GM12892 (cell line): ENCODE results near the gene OR10AG1. TPM values are rescaled to one million over a fixed set of nuclear protein-coding genes. Genes with fewer than 3 reads are reported as not detected.

Experiments used
- DNase-seq: peaks from one replicate; pipeline ENCODE4 v3.0.0; 2011; ENCODE audit not compliant: insufficient read length
- FAIRE-seq: peaks from 2 replicates; lab custom pipeline; 2011; peaks lifted over from hg19 to GRCh38; lab: Jason Lieb, UNC
- POLR2A ChIP-seq: IDR thresholded peaks from 2 replicates; pipeline ENCODE4 v1.6.1; 2011; ENCODE audit warnings: low read depth, low read length, control low read depth
- POLR2AphosphoS5 ChIP-seq: IDR thresholded peaks from 2 replicates; pipeline ENCODE4 v1.6.1; 2011; ENCODE audit warnings: low read depth, low read length, control low read depth
- TAF1 ChIP-seq: IDR thresholded peaks from 2 replicates; pipeline ENCODE4 v1.6.1; 2011; ENCODE audit warnings: low read depth, mild to moderate bottlenecking, control low read depth, low read length, borderline replicate concordance
- polyA plus RNA-seq: library from polyadenylated mRNA; unstranded; fragments of >200 nt; gene quantifications from one replicate; pipeline ENCODE4 v1.2.1, GENCODE V29; 2012; ENCODE audit warnings: missing spikeins, inconsistent platforms; ENCODE audit not compliant: missing spikeins

OR10AG1 gene
- polyA plus RNA-seq, result not detected

- DNase-seq (no peak), FAIRE-seq (no peak)
- TF ChIP-seq POLR2A (no peak), TAF1 (no peak), POLR2AphosphoS5 (no peak)
These were observed at the start of gene OR10AG1 for GRCh38 chr11:55969845-55970244. TSS of gene OR10AG1 (minus strand) at chr11:55969945. CDS start at chr11:55969907, 38 bp downstream.

- no peak for DNase-seq
- no peak for TF ChIP-seq POLR2A
- no peak for TF ChIP-seq POLR2AphosphoS5
- TF ChIP-seq TAF1, result no peak
- no peak for FAIRE-seq
These were observed 44.1 kb upstream of the OR10AG1 start for GRCh38 chr11:56013805-56014204.

- DNase-seq (no peak), FAIRE-seq (no peak)
- TF ChIP-seq TAF1 (no peak), POLR2A (no peak), POLR2AphosphoS5 (no peak)
These were observed 41.0 kb upstream of the OR10AG1 start for GRCh38 chr11:56010716-56011115.

- DNase-seq, result no peak
- no peak for FAIRE-seq
- TF ChIP-seq POLR2A (no peak), POLR2AphosphoS5 (no peak), TAF1 (no peak)
These were observed 24.8 kb upstream of the OR10AG1 start, which contains the start of gene OR5F1 for GRCh38 chr11:55994525-55994924. TSS of gene OR5F1 (minus strand) at chr11:55994625. CDS start at chr11:55994625, 0 bp downstream.

GRCh38 chr11:55970935-55971334 is 1.2 kb upstream of the OR10AG1 start:
- DNase-seq, result no peak
- TF ChIP-seq POLR2AphosphoS5, result no peak
- no peak for TF ChIP-seq POLR2A
- no peak for TF ChIP-seq TAF1
- FAIRE-seq, result no peak

- DNase-seq, result no peak
- TF ChIP-seq POLR2AphosphoS5, result no peak
- TF ChIP-seq TAF1, result no peak
- TF ChIP-seq POLR2A, result no peak
- no peak for FAIRE-seq
These were observed 1.8 kb downstream of the OR10AG1 start for GRCh38 chr11:55967914-55968313.

- no peak for FAIRE-seq
- TF ChIP-seq TAF1, result no peak
- TF ChIP-seq POLR2A, result no peak
- TF ChIP-seq POLR2AphosphoS5, result no peak
- no peak for DNase-seq
These were observed 3.4 kb downstream of the OR10AG1 start for GRCh38 chr11:55966391-55966790.

- no peak for FAIRE-seq
- no peak for TF ChIP-seq TAF1
- no peak for TF ChIP-seq POLR2AphosphoS5
- no peak for DNase-seq
These were observed 13.2 kb downstream of the OR10AG1 start for GRCh38 chr11:55956521-55956920.

- FAIRE-seq (no peak), DNase-seq (no peak)
- no peak for TF ChIP-seq POLR2AphosphoS5
- no peak for TF ChIP-seq POLR2A
- no peak for TF ChIP-seq TAF1
These were observed 20.4 kb downstream of the OR10AG1 start for GRCh38 chr11:55949330-55949729.

GRCh38 chr11:55942785-55943392 is 26.9 kb downstream of the OR10AG1 start:
- TF ChIP-seq POLR2AphosphoS5 (no peak), TAF1 (no peak), POLR2A (no peak)
- DNase-seq (no peak), FAIRE-seq (no peak)

- FAIRE-seq (no peak), DNase-seq (no peak)
- TF ChIP-seq POLR2A (no peak), TAF1 (no peak), POLR2AphosphoS5 (no peak)
These were observed 33.4 kb downstream of the OR10AG1 start, which contains the start of gene OR5I1 for GRCh38 chr11:55936300-55936699. TSS of gene OR5I1 (minus strand) at chr11:55936400. CDS start at chr11:55936400, 0 bp downstream.

- TF ChIP-seq POLR2A (no peak), TAF1 (no peak), POLR2AphosphoS5 (no peak)
- no peak for FAIRE-seq
- no peak for DNase-seq
These were observed 49.2 kb downstream of the OR10AG1 start for GRCh38 chr11:55920537-55920936.
